Measurements from ENCODE around the gene SLC38A10.

The SLC38A10 gene

GRCh38 chr17:81232616-81233241 is 62.4 kb downstream of the SLC38A10 start:
- TF ChIP-seq CTCF (conservative IDR thresholded peaks at IDR 0.05) (no peak), ZFX (IDR thresholded peaks at IDR 0.05) (no peak)
- no peak overlapping the region for H3K27ac ChIP-seq

DNA sequence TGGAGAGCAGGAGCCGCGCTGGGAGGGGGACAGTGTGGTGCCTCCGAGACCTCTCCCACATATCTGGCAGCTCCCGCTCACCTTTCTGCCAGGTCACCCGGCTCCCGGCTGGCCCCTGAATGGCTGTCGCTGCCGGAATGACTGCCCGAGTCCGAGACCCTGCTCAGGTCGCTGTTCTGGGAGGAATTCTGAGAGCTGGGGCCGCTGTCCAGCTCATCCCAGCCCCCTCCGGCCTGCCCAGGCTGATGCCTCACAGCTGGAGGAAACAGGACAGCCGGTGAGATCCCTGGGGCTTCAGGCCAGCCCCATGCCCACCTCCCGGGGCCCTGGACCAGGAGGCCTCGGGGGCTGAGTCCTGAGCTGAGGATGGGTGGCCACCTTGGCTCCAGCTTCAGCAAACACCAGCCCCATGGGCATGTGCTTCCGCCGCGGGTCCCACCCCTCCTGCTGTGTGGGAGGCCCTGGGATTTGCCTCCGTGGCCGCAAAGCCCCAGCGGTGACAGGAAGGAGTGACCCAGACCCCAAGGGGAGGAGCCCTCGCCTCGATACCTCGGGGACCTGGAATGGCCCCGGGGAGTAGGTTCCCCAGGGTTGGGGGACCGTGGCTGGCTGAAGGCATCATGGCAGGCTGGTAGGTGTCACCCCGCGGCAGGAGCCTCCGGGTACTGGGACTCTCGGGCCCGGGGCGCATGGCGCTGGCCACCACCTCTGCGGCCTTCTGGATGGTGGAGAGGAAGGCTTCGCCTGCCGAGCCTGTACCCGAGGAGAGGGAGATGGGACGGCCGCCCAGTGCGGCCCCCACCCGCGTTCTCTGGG is 63.1 kb downstream of the SLC38A10 start:
- TF ChIP-seq CTCF (conservative IDR thresholded peaks at IDR 0.05) (no peak), ZFX (IDR thresholded peaks at IDR 0.05) (no peak)

GRCh38 chr17:81231121-81231645 is 63.9 kb downstream of the SLC38A10 start:
- H3K27ac ChIP-seq, result no peak overlapping the region
- TF ChIP-seq ZFX (IDR thresholded peaks at IDR 0.05) (no peak), CTCF (conservative IDR thresholded peaks at IDR 0.05) (no peak)

More for the DNA sequence above, 63.1 kb downstream of the SLC38A10 start:
- H3K27ac ChIP-seq, result no peak overlapping the region

- H3K27ac ChIP-seq, result no peak overlapping the region
- TF ChIP-seq CTCF (conservative IDR thresholded peaks at IDR 0.05) (no peak; the same call in 1 of the 2 replicates), ZFX (IDR thresholded peaks at IDR 0.05) (no peak)
These were observed 64.9 kb downstream of the SLC38A10 start for GRCh38 chr17:81230043-81230820.

- TF ChIP-seq CTCF (conservative IDR thresholded peaks at IDR 0.05) (no peak), ZFX (IDR thresholded peaks at IDR 0.05) (no peak)
- H3K27ac ChIP-seq, result no peak overlapping the region
These were observed 65.5 kb downstream of the SLC38A10 start for GRCh38 chr17:81229666-81229920.

DNA sequence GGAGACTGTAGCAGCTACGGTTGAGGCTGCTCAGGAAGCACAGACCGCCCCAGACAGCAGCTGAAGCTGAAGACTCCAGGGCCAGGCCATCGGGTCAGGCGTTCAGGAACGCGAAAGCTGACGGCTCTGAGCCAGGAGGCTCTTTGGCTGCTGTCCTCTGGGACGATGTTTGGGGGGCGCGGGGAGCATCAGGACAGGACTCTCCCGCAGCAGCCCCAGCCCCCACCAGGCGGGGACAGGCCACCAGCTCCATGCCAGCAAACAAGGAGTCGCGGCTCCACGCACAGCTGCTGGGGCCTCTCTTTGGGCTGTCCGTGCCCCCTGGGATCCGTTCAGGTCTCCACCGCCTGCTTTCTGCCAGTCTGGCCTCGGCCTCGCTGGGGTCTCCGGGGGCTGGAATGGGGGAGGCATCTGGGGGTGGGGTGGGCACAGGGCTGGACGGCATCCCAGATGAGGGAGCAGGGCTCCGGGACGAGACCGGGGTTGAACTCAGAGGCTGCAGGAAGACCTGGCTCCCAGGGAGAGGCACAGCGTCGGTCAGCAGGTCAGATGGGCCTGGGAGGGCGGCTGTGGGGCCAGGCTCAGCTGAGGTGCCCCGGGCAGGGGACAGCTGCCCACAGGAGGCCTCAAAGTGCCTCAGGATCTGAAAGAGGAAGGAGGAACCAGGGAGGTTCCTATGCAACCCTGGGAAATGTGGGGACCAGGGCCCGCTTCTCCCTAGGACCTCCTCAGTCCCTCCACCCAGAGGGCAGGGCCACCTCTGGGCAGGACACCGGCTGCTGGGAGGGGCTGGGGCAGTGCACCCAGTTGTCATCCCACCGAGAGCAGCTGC is 66.1 kb downstream of the SLC38A10 start:
- no peak overlapping the region for H3K27ac ChIP-seq
- TF ChIP-seq ZFX (IDR thresholded peaks at IDR 0.05) (no peak), CTCF (conservative IDR thresholded peaks at IDR 0.05) (no peak)

Data from C4-2B (cell line).